GM18508 (cell line): ENCODE measurements around the gene SLC37A3.
"Not testable (repeated sequence)": the region's sequence is repeated elsewhere in the genome, so short reads cannot be mapped to it uniquely, and the experiment has no call there.

Source experiments
- ATAC-seq: cut with Tn5 transposase; IDR thresholded peaks from one replicate; pipeline ENCODE4 v1.9.1; 2021; ENCODE audit warnings: moderate number of reproducible peaks; ENCODE audit not compliant: insufficient read depth, unreplicated experiment

Gene SLC37A3

GRCh38 chr7:140358024-140358411, 40.3 kb downstream of the SLC37A3 start:
- ATAC-seq: no peak

GRCh38 chr7:140350056-140350455, 48.3 kb downstream of the SLC37A3 start:
- no peak for ATAC-seq

GRCh38 chr7:140349144-140349771, 49.1 kb downstream of the SLC37A3 start:
- ATAC-seq: no peak

- ATAC-seq: no peak
These were observed 50.0 kb downstream of the SLC37A3 start for GRCh38 chr7:140348161-140348849.

GRCh38 chr7:140347218-140347617, 51.1 kb downstream of the SLC37A3 start:
- no peak for ATAC-seq

GRCh38 chr7:140345426-140345825, 52.9 kb downstream of the SLC37A3 start:
- no peak for ATAC-seq

GRCh38 chr7:140342727-140343514, 55.4 kb downstream of the SLC37A3 start:
- no peak for ATAC-seq

- not testable (repeated sequence) for ATAC-seq
These were observed 59.4 kb downstream of the SLC37A3 start for GRCh38 chr7:140338959-140339358.

- ATAC-seq: no peak
These were observed 63.8 kb downstream of the SLC37A3 start for GRCh38 chr7:140334341-140335057.

- no peak for ATAC-seq
These were observed 64.6 kb downstream of the SLC37A3 start for GRCh38 chr7:140333686-140334085.

- no peak for ATAC-seq
These were observed 65.1 kb downstream of the SLC37A3 start for GRCh38 chr7:140333223-140333622.

- no peak for ATAC-seq
These were observed 67.7 kb downstream of the SLC37A3 start for GRCh38 chr7:140330595-140330994.

GRCh38 chr7:140330128-140330527, 68.2 kb downstream of the SLC37A3 start:
- ATAC-seq: no peak

- no peak for ATAC-seq
These were observed 71.1 kb downstream of the SLC37A3 start for GRCh38 chr7:140327261-140327661.

GRCh38 chr7:140326116-140326928, 72.0 kb downstream of the SLC37A3 start:
- ATAC-seq: no peak

GRCh38 chr7:140325600-140325999, 72.7 kb downstream of the SLC37A3 start:
- ATAC-seq: no peak

GRCh38 chr7:140324714-140325113, 73.6 kb downstream of the SLC37A3 start:
- ATAC-seq: no peak

GRCh38 chr7:140322759-140323158, 75.6 kb downstream of the SLC37A3 start:
- no peak for ATAC-seq

GRCh38 chr7:140320078-140320477, 78.3 kb downstream of the SLC37A3 start:
- ATAC-seq: not testable (repeated sequence)

GRCh38 chr7:140317999-140318398, 80.3 kb downstream of the SLC37A3 start:
- ATAC-seq: no peak
